Effector memory CD4-positive, alpha-beta T cell (primary cell): Measurements from ENCODE around the gene CDHR5.

Source experiments
- DNase-seq, 3 donors: peaks; one replicate each; pipeline ENCODE4 v3.0.0-alpha.2; 2020
- H3K27ac ChIP-seq: 2 replicates; pipeline ENCODE4 v1.7.0; 2013; ENCODE audit warnings: mild to moderate bottlenecking, low read length, moderate library complexity; ENCODE audit not compliant: insufficient read depth, poor library complexity, severe bottlenecking
- H3K27me3 ChIP-seq: replicated peaks from 2 replicates; pipeline ENCODE4 v1.7.0; 2013; ENCODE audit warnings: mild to moderate bottlenecking, low read length; ENCODE audit not compliant: insufficient read depth, control insufficient read depth, poor library complexity, severe bottlenecking
- H3K36me3 ChIP-seq: 2 replicates; pipeline ENCODE4 v1.7.0; 2013; ENCODE audit warnings: mild to moderate bottlenecking, low read length, moderate library complexity; ENCODE audit not compliant: control insufficient read depth, insufficient read depth
- H3K4me1 ChIP-seq: 2 replicates; pipeline ENCODE4 v1.7.0; 2013; ENCODE audit warnings: low read length, mild to moderate bottlenecking; ENCODE audit not compliant: control insufficient read depth, insufficient read depth, poor library complexity, severe bottlenecking
- H3K4me3 ChIP-seq: 2 replicates; pipeline ENCODE4 v1.7.0; 2013; ENCODE audit warnings: low read length, low read depth, mild to moderate bottlenecking; ENCODE audit not compliant: insufficient read depth, poor library complexity, severe bottlenecking
- H3K9me3 ChIP-seq: 2 replicates; pipeline ENCODE4 v1.7.0; 2013; ENCODE audit warnings: mild to moderate bottlenecking, low read length, moderate library complexity; ENCODE audit not compliant: control insufficient read depth

Gene CDHR5

DNA sequence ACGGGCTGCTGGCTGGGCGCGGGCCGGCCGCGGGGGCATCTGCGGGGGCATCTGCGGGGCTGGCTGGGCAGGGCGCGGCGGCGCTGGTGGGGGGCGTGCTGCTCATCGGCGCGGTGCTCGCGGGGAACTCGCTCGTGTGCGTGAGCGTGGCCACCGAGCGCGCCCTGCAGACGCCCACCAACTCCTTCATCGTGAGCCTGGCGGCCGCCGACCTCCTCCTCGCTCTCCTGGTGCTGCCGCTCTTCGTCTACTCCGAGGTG, 12.5 kb upstream of the CDHR5 start:
- Histone ChIP-seq H3K4me1 (peaks cover 19% of the 10 kb centered on the region), H3K4me3 (no peak overlapping the region)
- DNase-seq: no peak

GRCh38 chr11:636511-637332, 12.0 kb upstream of the CDHR5 start, which contains the start of gene DRD4:
DRD4 (plus strand) TSS chr11:637269; CDS start chr11:637305, 36 bp downstream.
- Histone ChIP-seq H3K36me3 (no peaks in the 10 kb centered on the region), H3K27ac (no peak within 1 kb of the TSS), H3K27me3 (peaks cover 35% of the 10 kb centered on the region), H3K4me3 (no peak within 1 kb of the TSS), H3K9me3 (no peaks in the 10 kb centered on the region), H3K4me1 (peaks cover 19% of the 10 kb centered on the region)
- DNase-seq: no peak

More for the DNA sequence above, 12.5 kb upstream of the CDHR5 start:
- Histone ChIP-seq H3K27ac (no peak overlapping the region), H3K36me3 (no peaks in the 10 kb centered on the region), H3K9me3 (no peaks in the 10 kb centered on the region), H3K27me3 (peaks cover 35% of the 10 kb centered on the region)

DNA sequence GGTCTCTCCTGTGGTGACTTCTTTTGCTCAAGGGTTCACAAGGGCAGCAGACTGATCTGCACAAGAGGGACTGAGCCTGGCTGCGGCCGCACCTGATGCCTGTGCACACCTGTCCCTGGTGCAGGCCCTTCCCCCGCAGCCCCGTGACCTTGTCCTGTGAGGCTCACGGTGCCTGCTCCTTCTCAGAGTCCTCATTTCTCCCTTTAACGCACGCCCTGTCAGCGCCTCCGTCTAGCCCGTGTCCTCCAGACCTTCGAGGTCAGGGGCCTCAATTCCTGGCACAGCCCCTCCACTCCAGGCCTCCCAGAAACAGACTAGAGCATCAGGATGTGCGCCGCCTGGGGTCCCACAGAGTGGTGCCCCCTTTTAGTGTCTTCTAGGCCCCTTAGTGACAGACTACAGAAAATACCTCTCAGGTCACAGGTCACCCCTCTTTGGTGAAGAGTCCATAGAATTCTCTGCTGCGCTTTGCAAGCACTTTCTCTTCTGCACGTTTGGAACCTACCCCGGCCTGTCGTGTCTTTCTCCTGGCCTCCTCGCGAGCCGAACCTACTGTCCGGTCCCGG, 11.3 kb upstream of the CDHR5 start:
- no peak for DNase-seq
- peaks cover 19% of the 10 kb centered on the region for H3K4me1 ChIP-seq
- no peak overlapping the region for H3K4me3 ChIP-seq
- H3K27me3 ChIP-seq: peaks cover 35% of the 10 kb centered on the region
- no peak overlapping the region for H3K27ac ChIP-seq
- H3K36me3 ChIP-seq: no peaks in the 10 kb centered on the region
- no peaks in the 10 kb centered on the region for H3K9me3 ChIP-seq

DNA sequence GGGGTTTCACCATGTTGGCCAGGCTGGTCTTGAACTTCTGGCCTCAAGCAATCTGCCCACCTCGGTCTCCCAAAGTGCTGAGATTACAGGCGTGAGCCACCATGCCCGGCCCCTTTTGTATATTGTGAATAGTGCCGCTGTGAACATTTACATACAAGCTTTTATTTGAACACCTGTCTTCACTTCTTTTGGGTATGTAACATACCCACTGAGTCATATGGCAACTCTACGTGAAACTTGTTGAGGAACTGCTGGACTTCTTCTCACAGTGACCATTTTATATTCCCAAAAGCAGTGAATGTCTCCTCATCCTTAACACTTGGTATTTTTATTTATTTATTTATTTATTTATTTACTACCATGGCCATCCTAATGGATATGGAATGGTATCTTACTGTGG, 6.1 kb upstream of the CDHR5 start:
- H3K4me3 ChIP-seq: no peak overlapping the region
- H3K36me3 ChIP-seq: no peaks in the 10 kb centered on the region
- H3K9me3 ChIP-seq: no peaks in the 10 kb centered on the region
- no peak overlapping the region for H3K27ac ChIP-seq
- H3K27me3 ChIP-seq: peaks cover 9% of the 10 kb centered on the region
- no peak for DNase-seq
- H3K4me1 ChIP-seq: peaks cover 18% of the 10 kb centered on the region

DNA sequence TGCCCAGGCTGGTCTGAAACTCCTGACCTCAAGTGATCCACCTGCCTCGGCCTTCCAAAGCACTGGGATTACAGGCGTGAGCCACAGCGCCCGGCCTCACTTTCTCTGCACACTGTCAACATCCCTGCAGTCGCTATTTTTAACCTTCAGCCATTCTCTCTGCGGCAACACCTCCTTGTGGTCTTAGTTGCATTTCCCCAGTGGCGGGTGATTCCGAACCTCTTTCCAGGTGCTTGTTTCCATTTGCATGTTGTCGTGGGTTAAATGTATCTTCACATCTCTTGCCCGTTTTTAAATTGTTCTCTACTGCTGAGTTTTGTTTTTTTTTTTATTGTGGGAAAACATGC, 4.5 kb upstream of the CDHR5 start:
- peaks cover 23% of the 10 kb centered on the region for H3K27me3 ChIP-seq

DNA sequence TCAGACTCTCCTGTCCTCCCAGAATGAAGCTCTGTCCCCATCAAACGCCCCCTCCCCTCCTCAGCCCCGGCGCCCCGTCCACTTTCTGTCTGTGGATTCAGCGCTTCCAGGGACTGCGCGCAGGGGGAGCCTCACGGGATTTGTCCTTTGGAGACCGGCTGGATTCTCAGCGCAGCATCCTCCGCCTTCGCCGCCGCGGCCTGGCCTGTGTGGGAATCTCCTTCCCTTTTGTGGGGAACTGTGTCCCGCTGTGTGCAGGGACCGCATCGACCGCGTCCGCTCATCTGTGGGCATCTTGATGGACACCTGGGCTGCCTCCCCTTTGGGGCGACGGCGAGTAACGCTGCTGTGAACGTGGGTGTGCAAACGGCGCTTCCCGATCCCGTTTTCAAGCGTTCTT, 3.3 kb upstream of the CDHR5 start:
- H3K4me1 ChIP-seq: peaks cover 18% of the 10 kb centered on the region
- H3K27me3 ChIP-seq: peaks cover 23% of the 10 kb centered on the region
- no peak for DNase-seq
- no peak overlapping the region for H3K4me3 ChIP-seq
- H3K27ac ChIP-seq: no peak overlapping the region
- H3K9me3 ChIP-seq: no peaks in the 10 kb centered on the region
- H3K36me3 ChIP-seq: no peaks in the 10 kb centered on the region

More for the DNA sequence above, 4.5 kb upstream of the CDHR5 start:
- H3K36me3 ChIP-seq: no peaks in the 10 kb centered on the region
- no peak for DNase-seq
- H3K4me1 ChIP-seq: peaks cover 18% of the 10 kb centered on the region
- no peak overlapping the region for H3K27ac ChIP-seq
- no peak overlapping the region for H3K4me3 ChIP-seq
- no peaks in the 10 kb centered on the region for H3K9me3 ChIP-seq

DNA sequence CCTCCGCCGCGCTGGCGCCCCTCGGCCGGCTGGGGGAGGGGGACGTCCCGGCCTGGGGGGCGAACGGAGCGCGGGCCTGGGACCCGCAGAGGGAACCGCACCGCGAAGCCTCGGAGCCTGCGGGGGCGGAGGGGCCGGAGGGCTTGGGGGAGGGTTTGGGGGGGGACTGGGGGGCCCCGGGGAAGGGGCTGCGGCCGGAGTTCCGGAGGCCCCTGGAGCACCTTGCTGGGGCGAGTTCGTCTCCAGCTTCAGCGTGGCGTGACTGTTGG, 2.5 kb upstream of the CDHR5 start:
- H3K36me3 ChIP-seq: no peaks in the 10 kb centered on the region
- no peak overlapping the region for H3K27ac ChIP-seq
- no peak overlapping the region for H3K4me3 ChIP-seq
- H3K9me3 ChIP-seq: no peaks in the 10 kb centered on the region
- no peak for DNase-seq
- peaks cover 18% of the 10 kb centered on the region for H3K4me1 ChIP-seq
- H3K27me3 ChIP-seq: peaks cover 23% of the 10 kb centered on the region

DNA sequence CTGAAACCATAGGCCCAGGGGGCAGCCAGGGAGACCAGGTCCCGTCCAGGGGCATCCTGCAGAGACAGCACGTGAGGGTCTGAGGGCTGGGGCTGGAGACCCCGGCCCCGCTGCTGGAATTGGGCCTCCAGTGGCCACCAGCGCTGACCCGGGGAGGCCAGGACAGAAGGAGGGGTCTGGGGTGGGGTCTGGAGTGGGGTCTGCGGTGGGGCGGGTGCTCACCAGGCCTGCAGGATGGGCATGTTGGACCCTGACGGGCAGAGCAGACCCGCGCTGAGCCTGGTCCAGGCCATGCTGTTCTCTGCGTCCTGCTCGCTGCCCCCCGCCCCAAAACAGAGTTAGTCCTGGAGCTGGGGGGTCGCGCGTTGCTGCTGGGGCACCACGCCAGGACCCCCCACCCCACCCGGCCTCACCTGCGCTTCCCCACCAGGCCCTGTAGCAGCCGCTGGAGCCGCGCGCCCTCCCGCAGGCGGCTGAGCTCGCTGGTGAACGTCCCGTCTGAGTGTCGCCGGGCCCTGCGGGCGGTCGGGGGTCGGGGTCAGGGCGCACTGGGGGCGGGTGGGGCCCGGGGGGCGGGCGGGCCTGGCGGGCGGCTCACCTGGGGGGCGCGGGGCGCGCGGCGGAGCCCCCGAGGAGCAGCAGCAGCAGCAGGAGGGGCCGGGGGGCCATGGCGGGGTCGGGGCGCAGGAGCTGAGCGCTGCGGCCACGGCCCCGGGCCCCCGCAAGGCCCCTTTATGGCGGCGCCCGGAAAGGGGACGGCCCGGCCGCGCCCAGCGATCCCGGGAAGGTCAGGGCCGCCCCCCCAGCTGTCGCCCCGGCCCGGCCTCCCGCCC, 1.9 kb upstream of the CDHR5 start, which contains the start of gene SCT:
TSS of gene SCT (minus strand) at position 707 of the 833 bp plus-strand sequence. CDS start at position 669, 38 bp downstream.
- Histone ChIP-seq H3K9me3 (no peaks in the 10 kb centered on the region), H3K4me3 (no peak within 1 kb of the TSS), H3K27me3 (peaks cover 23% of the 10 kb centered on the region), H3K27ac (no peak within 1 kb of the TSS), H3K4me1 (peaks cover 18% of the 10 kb centered on the region), H3K36me3 (no peaks in the 10 kb centered on the region)
- DNase-seq: no peak

DNA sequence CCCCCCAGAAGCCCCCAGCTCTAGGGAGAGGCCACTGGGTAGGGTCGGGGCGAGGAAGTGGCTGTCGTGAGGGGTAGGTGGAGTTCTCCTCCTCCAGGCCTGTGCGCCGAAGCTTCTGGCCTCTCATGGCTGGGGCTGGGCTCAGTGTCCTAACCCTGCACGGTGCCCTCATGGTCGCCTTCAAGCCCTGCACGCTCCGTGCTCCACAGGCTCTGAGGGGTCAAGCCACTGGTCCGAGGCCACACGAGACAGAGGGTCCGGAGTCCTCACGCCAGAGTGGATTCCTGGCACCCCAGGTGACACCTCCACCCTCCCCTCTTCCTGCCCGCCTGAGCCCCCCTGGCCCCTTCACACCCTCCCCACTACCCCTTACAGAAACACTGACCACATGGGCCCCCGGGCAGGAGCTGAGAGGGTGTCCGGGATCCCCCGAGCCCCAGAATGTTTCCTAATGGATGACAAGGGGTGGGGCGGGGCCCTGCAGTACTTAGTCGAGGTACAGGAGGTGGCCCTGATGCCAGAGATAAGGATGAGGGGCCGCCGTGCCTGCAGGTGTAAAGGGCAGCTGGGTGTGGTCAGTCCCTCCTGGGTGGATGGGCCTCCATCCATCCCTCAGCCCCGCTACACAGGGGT, 997 bp upstream of the CDHR5 start:
- Histone ChIP-seq H3K27ac (no peak overlapping the region), H3K27me3 (peaks cover 23% of the 10 kb centered on the region), H3K36me3 (no peaks in the 10 kb centered on the region), H3K9me3 (no peaks in the 10 kb centered on the region), H3K4me1 (peaks cover 18% of the 10 kb centered on the region), H3K4me3 (no peak overlapping the region)
- DNase-seq: no peak
